GM19372 (cell line): ENCODE results near the gene XYLT1.

Source experiments
- ATAC-seq: cut with Tn5 transposase; IDR thresholded peaks from one replicate; pipeline ENCODE4 v1.9.1; 2021; ENCODE audit warnings: mild to moderate bottlenecking, low read depth, moderate library complexity; ENCODE audit not compliant: unreplicated experiment

The XYLT1 gene

DNA sequence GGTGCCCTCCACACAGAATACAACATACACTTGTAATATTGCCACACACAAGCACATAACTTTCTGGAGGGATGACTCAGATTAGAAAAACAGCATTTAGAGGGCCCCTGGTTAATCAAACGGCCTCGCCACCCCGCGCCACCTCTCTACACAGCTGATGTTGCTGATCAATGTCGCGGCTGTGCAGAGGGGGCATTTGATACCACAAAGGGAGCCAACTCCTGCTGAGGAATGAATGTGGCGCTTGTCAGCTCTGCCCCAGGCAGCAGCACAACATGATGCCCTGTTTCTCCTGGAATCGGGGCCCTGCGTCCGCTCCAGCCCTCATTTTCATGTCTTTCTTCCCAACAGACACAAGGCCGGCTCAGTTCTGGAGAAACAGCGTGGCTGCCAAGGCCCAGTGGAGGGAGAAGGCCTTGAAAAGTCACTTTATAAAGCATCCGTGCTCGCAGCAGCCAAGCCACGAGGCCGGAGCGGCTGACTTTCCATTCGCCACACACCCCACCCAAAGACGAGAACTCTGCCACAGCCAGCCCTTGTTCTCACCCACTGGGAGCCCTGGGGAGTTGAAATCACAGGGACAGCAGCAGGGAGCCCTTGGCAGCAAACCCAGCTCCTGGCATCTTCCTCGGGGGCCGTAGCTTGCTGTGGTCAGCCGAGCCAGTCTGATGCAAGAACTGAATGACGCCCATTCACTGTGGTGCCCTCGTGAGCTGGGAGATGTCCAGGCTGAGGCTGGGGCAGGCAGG lies 65.6 kb downstream of the XYLT1 start:
- ATAC-seq: no peak

DNA sequence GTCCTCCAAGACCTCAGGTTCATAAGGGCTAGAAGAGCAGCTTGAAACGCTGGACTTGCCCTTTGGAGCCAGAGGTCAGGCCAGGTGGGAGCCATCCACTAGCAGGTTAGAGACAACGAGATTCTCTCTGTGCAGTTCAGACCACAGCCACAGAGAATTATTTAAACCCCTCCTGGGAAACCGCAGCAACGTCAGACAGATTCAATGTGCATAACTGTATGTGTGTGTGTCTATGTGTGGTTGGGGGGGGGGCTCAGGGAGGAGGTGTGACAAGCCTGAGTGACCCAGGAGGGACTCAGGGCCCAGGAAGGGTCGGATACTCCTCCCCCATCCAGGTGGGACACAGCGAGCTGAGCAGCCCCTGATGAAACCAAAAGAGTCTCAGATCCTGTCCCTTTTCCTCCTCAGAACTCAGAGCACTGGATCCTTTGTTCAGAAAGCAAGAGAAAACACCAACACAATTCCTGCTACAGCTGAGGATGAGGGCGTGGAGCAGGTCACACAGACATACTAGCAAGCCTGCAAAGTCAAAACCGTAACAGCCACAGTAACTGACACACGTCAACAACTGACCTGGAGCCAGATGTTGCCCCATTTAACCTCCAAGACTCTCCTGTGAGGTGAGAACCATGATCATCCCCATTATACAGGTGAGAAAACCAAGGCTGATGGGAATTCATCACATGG lies 66.8 kb downstream of the XYLT1 start:
- no peak for ATAC-seq

DNA sequence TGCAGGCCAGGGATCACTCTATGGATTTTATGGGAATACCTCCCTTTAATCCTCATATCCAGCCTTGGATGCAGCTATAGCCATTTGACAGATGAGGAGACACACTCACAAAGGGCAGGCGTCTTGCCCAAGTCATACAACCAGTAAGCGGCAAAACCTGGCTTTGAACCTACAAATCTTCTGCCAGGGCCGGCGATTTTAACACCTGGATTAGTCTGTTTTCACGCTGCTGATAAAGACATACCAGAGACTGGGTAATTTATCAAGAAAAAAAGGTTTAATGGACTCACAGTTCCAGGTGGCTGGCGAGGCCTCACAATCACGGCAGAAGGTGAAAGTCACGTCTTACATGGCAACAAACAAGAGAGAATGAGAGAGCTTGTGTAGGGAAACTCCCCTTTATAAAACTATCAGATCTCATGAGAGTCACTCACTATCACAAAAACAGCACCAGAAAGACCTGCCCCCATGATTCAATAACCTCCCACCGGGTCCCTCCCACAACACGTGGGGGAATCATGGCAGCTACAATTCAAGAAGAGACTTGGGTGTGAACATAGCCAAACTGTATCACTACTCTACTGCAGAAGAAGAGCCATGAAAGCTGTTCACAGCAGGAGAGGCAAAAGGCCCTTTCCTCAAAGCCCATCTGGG lies 67.5 kb downstream of the XYLT1 start:
- no peak for ATAC-seq

GRCh38 chr16:17397499-17397891 lies 73.3 kb downstream of the XYLT1 start:
- ATAC-seq: no peak

GRCh38 chr16:17396762-17397498 lies 73.8 kb downstream of the XYLT1 start:
- ATAC-seq: no peak

- no peak for ATAC-seq
Measured at GRCh38 chr16:17395849-17396480, 74.8 kb downstream of the XYLT1 start.

DNA sequence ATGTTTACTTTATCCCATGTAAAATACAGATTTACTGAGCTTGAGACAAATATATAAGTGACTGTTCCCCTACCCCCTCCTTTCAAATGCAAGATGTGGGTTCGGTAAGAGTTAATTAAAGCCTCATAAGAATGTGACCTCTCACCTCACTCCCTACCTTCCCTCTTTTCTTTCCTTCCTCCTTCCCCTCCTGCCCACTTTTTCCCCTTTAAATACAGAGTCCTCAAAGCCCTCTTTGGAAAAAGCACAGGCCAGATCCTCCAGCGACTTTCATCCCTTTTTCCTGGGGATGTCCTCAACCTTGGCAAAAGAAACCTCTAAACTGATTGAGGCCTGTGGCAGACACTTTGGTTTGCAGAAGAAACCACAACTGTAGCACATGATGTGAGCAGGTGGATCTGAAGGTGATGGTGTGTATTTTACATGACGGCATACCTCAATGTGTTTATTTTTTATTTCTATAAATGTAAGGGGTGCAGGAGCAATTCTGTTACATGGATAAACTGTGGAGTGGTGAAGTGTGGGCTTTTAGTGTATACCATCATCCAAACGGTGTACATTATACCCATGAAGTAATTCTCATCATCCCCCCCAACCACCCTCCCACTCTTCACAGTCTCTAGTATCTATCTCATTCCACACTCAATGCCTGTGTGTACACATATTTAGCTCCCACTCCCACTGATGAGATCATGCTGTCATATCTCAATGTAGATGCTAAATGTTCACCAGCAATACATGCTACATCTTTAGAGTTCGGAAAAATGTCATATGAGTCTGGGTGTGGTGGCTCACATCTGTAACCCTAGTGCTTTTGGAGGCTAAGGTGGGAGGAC lies 77.7 kb downstream of the XYLT1 start:
- no peak for ATAC-seq

DNA sequence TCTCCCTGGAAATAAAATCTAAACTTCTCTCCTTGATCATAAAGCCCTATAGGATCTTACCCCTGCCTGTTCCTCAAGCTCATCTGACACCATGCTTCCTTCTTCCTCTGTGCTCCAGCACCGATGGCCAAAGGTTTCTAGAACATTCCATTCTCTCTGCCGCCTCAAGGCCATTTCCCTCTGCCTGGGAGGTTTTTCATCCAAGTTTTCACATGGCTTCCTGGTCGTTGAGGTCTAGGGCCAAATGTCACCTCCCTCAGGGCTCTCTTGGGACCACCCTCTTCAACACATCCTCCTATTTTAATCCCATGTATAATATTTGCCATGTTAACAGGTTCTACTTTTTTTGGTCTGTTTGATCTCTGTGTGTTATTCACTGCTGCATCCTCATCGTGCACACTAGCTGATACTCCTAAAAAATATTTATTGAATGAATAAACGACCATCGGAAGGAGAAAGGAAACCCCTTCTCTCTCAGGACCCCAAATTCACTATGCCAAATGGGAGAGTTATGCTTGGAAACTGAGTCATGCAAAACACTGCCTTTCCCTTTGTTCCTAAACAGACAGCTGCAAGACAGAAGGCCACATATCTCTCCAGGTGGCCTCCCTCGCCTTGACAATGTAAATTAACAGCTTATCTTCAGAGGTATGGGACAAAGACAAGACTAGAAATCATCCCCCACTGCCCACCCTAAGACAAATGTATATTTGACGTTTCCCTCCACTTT lies 78.5 kb downstream of the XYLT1 start:
- no peak for ATAC-seq

GRCh38 chr16:17391715-17392114 lies 79.0 kb downstream of the XYLT1 start:
- ATAC-seq: no peak

DNA sequence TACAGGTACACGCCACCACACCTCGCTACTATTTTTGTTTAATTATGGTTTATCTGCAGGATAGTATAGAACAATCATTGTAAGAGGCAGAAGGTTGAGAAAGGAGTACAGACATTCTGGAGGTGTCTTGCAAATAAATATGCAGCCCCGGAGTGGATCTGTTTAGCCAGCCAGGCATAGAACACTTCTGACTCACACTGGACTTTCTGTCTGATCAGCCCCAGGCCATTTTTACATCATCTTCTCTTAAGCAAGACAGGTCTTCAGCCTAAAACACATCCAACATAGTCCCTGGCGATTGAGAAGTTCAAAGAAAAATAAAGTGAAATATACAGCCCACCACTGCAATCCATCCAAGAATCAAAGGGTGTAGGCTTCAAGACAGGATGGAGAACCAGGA lies 81.4 kb downstream of the XYLT1 start:
- ATAC-seq: no peak

DNA sequence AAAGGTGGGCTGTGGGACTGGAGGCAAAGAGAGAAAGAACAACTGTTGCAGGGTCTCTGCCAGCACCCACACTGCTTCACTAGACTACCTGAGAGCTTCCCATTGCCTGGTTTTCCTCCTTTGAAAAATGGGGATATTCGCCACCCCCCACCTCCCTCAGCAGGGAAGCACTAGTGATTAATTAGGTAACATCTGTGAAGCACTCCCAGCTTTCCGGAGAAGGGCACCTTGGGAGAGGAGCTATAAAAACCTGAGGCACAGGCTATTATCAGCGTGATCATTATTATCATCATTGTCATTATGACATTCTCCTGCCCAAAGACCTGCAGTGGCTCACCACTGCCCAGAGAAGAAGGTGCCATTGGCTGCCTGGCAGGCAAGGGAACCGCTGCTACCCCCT lies 83.5 kb downstream of the XYLT1 start:
- no peak for ATAC-seq

DNA sequence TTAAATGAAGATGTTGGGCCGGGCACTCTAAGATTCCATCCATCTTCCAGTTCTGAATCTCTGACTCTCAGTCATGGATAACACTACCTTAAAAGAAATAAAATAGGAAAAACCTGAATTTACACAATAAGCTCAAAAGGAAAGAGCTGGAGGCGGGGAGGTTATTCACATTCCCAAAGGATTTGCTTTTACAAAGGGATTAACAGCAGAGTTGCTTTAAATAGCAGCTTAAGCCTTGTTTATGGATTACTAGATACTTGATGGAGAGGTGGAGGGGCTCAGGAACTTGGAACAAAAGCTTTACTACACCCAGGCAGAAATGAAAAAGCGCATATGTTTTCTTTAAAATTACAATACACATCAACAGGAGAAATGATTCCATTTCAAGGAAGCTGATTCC lies 84.5 kb downstream of the XYLT1 start:
- no peak for ATAC-seq

GRCh38 chr16:17384471-17384870 lies 86.3 kb downstream of the XYLT1 start:
- no peak for ATAC-seq

GRCh38 chr16:17382949-17383863 lies 87.6 kb downstream of the XYLT1 start:
- ATAC-seq: no peak

DNA sequence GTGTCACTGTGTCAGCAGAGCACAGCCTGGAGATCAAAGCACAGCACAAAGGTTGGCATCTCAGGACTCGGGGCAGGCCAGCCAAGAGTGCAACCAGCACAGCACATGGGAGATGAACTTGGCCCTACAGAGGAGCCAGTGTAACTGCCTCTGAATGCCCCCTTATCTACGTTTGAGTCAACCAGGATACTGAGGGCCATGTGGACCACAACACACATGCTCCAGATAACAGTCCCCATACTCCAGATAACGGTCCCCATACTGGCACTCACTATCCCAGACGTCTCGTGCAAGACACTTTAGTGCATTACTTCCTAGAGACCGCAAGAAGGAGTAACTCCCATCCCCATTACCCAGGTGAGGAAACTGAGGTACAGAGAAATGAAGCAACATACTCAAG lies 88.2 kb downstream of the XYLT1 start:
- ATAC-seq: no peak

DNA sequence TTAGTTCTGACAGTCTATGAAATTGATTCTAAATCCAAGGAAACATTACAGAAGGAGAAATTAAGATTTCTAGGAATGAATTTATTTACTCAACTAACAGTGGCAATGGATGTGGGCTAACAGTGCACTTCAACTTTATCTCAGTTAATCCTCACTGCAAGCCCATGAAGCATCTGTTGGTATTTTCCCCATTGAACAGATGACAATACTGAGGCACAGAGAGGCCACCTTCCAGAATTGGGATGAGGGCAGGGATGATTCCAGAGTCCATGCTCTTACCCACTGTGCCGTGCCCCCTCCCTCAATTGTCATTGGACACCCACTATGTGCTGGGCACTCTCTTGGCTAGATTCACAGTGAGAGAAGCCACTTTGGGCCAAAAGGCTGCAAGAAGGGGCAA lies 89.0 kb downstream of the XYLT1 start:
- ATAC-seq: no peak

- ATAC-seq: no peak
Measured at GRCh38 chr16:17380613-17381012, 90.1 kb downstream of the XYLT1 start.

DNA sequence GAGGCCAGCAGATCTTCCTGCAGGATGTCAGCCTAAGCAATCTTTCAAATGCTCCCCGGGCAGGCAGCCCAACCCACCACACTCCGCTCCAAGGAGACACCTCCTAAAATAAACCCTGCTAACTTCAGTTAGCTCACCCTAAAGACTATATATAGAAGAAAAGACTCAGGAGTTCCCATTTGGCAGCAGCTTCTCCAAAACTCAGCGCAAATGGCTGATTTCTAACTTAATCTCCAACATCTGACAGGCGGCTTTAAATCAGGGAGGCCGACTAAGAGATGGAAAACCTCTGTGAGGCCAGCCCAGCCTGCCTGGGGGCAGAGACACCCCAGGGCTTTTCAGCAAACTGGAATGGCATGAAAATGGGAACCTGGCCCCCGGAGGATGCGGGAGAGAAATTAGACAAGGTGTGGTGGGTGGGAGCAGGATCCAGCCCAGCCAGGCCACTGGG lies 91.6 kb downstream of the XYLT1 start:
- ATAC-seq: no peak
